Measurements from ENCODE around the gene ZCCHC14. TPM values are rescaled to one million over a fixed set of nuclear protein-coding genes. Genes with fewer than 3 reads are reported as not detected.

The ZCCHC14 gene
- total and polyA plus RNA-seq, 2 of the 13 experiments (the other 11 are each of a cell fraction or from before 2014, with no cell fraction given): 12.4 to 12.5 TPM

GRCh38 chr16:87391950-87392820 lies 100.6 kb downstream of the ZCCHC14 start, which contains the start of gene MAP1LC3B (continued):
- TF ChIP-seq GMEB1 (CRISPR knock-in tag; IDR thresholded peaks at IDR 0.05; ENCODE audit: borderline replicate concordance) (peak; percentile 98), ZNF777 (CRISPR knock-in tag; IDR thresholded peaks at IDR 0.05) (no peak), ZNF570 (CRISPR knock-in tag; IDR thresholded peaks at IDR 0.05; ENCODE audit: borderline replicate concordance) (no peak), ETV5 (CRISPR knock-in tag; IDR thresholded peaks at IDR 0.05; ENCODE audit: borderline replicate concordance) (peak; percentile 68; the same call in 1 of the 2 replicates), ZSCAN30 (CRISPR knock-in tag; IDR thresholded peaks at IDR 0.05) (peak; percentile 80; the same call in 1 of the 2 replicates), SCMH1 (CRISPR knock-in tag; IDR thresholded peaks at IDR 0.05; ENCODE audit: borderline replicate concordance) (no peak), HIC2 (CRISPR knock-in tag; IDR thresholded peaks at IDR 0.05; ENCODE audit: low read depth) (no peak), MYPOP (CRISPR knock-in tag; IDR thresholded peaks at IDR 0.05) (no peak; the same call in 1 of the 2 replicates), FOXJ3 (CRISPR knock-in tag; IDR thresholded peaks at IDR 0.05; ENCODE audit: borderline replicate concordance) (no peak), ZSCAN21 (CRISPR knock-in tag; IDR thresholded peaks at IDR 0.05; ENCODE audit: borderline replicate concordance) (peak; percentile 94), ZNF589 (CRISPR knock-in tag; conservative IDR thresholded peaks at IDR 0.05) (peak; percentile 51; the same call in 1 of the 2 replicates), GPN1 (CRISPR knock-in tag; IDR thresholded peaks at IDR 0.05; ENCODE audit: borderline replicate concordance) (0 out of 2 replicates have a peak, but pooled peaks have one; percentile 1), SP1 (IDR thresholded peaks at IDR 0.05) (peak; percentile 67; the same call in 1 of the 2 replicates), SP1 (CRISPR knock-in tag; IDR thresholded peaks at IDR 0.05) (peak; percentile 100), EZH2 (conservative IDR thresholded peaks at IDR 0.05; ENCODE audit: low read depth, low read length) (no peak), ZNF629 (CRISPR knock-in tag; conservative IDR thresholded peaks at IDR 0.05) (no peak), FOXK1 (CRISPR knock-in tag; IDR thresholded peaks at IDR 0.05; ENCODE audit: borderline replicate concordance, low read depth) (peak; percentile 99), FOSL1 (CRISPR knock-in tag; IDR thresholded peaks at IDR 0.05; ENCODE audit: borderline replicate concordance) (peak; percentile 7; the same call in 1 of the 2 replicates), ZNF232 (CRISPR knock-in tag; IDR thresholded peaks at IDR 0.05; ENCODE audit: borderline replicate concordance) (peak; percentile 81; the same call in 1 of the 2 replicates), FOSL2 (CRISPR knock-in tag; IDR thresholded peaks at IDR 0.05) (peak; percentile 81), CERS6 (CRISPR knock-in tag; IDR thresholded peaks at IDR 0.05) (0 out of 2 replicates have a peak, but pooled peaks have one; percentile 25), FOXO4 (CRISPR knock-in tag; conservative IDR thresholded peaks at IDR 0.05) (no peak)

Data from HepG2 (cell line).